ENCODE data around the gene DIP2C. TPM values are rescaled to one million over a fixed set of nuclear protein-coding genes. Genes with fewer than 3 reads are reported as not detected.

The DIP2C gene
- polyA plus RNA-seq, 1 of the 3 experiments (the other 2 are of a cell fraction), result 8.7 TPM

GRCh38 chr10:676178-676577, 13.3 kb downstream of the DIP2C start:
- H3K36me3 ChIP-seq (replicated peaks in 1 of 2; ENCODE audit: control insufficient read depth in 1 of 2, insufficient read depth in 2 of 2, low read length in 1 of 2), result no peaks in the 10 kb centered on the region
- DNase-seq, result no peak
- H4K20me1 ChIP-seq (ENCODE audit: insufficient read depth), result peaks cover 66% of the 10 kb centered on the region
- H3K27ac ChIP-seq (ENCODE audit: low read depth in 2 of 2, low read length in 1 of 2), result no peak overlapping the region
- CTCF ChIA-PET, result interaction anchor here (0.9 kb wide), 1 partner anchor 168 kb away, joined by 3 read pairs; no protein-coding TSS in a partner anchor
- H3K9ac ChIP-seq, result no peak overlapping the region
- H3K9me2 ChIP-seq, result no peaks in the 10 kb centered on the region
- no peak overlapping the region for H3K4me3 ChIP-seq (ENCODE audit: low read depth in 2 of 2, low read length in 1 of 2)
- WGBS (ENCODE audit: low lambda C conversion rate), result 94% methylated on average over 3 of the region's 3 CpGs
- no peaks in the 10 kb centered on the region for H3K27me3 ChIP-seq (ENCODE audit: insufficient read depth)
- H3K79me2 ChIP-seq (ENCODE audit: insufficient read depth), result peaks cover 81% of the 10 kb centered on the region
- TF ChIP-seq MEF2A (IDR thresholded peaks at IDR 0.05; ENCODE audit: borderline replicate concordance, low read depth) (no peak), SIN3A (IDR thresholded peaks at IDR 0.05; ENCODE audit: borderline replicate concordance, low read depth, low read length) (no peak), GABPA (IDR thresholded peaks at IDR 0.05; ENCODE audit: low read depth) (no peak), TEAD4 (IDR thresholded peaks at IDR 0.05; ENCODE audit: borderline replicate concordance, insufficient read depth) (no peak), RCOR1 (IDR thresholded peaks at IDR 0.05; ENCODE audit: low read length) (no peak), FOXM1 (IDR thresholded peaks at IDR 0.05; ENCODE audit: low read depth) (no peak), GATA2 (CRISPR knock-in tag; IDR thresholded peaks at IDR 0.05) (no peak), ELF1 (IDR thresholded peaks at IDR 0.05) (no peak), NFIC (IDR thresholded peaks at IDR 0.05; ENCODE audit: borderline replicate concordance) (no peak), YY1 (IDR thresholded peaks at IDR 0.05; ENCODE audit: low read depth) (no peak), MXI1 (IDR thresholded peaks at IDR 0.05; ENCODE audit: low read depth, low read length) (no peak), USF2 (IDR thresholded peaks at IDR 0.05; ENCODE audit: borderline replicate concordance, low read depth, low read length) (no peak), SMC3 (IDR thresholded peaks at IDR 0.05; ENCODE audit: low read depth, low read length) (no peak)
- peaks cover 15% of the 10 kb centered on the region for H3F3A ChIP-seq (replicated peaks; ENCODE audit: insufficient read depth)
- POLR2A ChIA-PET, result no interaction called here
- no peaks in the 10 kb centered on the region for H3K4me1 ChIP-seq (ENCODE audit: control insufficient read depth in 1 of 2, insufficient read depth in 2 of 2, low read depth in 1 of 2, low read length in 1 of 2)
- H3K4me2 ChIP-seq, result no peak overlapping the region
- no peaks in the 10 kb centered on the region for H3K9me3 ChIP-seq
- no peak overlapping the region for H2AFZ ChIP-seq (ENCODE audit: low read depth)

- H3K9me3 ChIP-seq, result no peaks in the 10 kb centered on the region
- no peaks in the 10 kb centered on the region for H3K27me3 ChIP-seq (ENCODE audit: insufficient read depth)
- H3K4me1 ChIP-seq (ENCODE audit: control insufficient read depth in 1 of 2, insufficient read depth in 2 of 2, low read depth in 1 of 2, low read length in 1 of 2), result no peaks in the 10 kb centered on the region
- peaks cover 80% of the 10 kb centered on the region for H3K79me2 ChIP-seq (ENCODE audit: insufficient read depth)
- WGBS (ENCODE audit: low lambda C conversion rate), result 94% methylated on average over 4 of the region's 4 CpGs
- no peak for DNase-seq
- H3K4me2 ChIP-seq, result no peak overlapping the region
- peaks cover 71% of the 10 kb centered on the region for H4K20me1 ChIP-seq (ENCODE audit: insufficient read depth)
- H3K9ac ChIP-seq, result no peak overlapping the region
- no peaks in the 10 kb centered on the region for H3K36me3 ChIP-seq (replicated peaks in 1 of 2; ENCODE audit: control insufficient read depth in 1 of 2, insufficient read depth in 2 of 2, low read length in 1 of 2)
- H2AFZ ChIP-seq (ENCODE audit: low read depth), result no peak overlapping the region
- H3K9me2 ChIP-seq, result no peaks in the 10 kb centered on the region
- POLR2A ChIA-PET, result no interaction called here
- H3F3A ChIP-seq (replicated peaks; ENCODE audit: insufficient read depth), result peaks cover 17% of the 10 kb centered on the region
- no peak overlapping the region for H3K27ac ChIP-seq (ENCODE audit: low read depth in 2 of 2, low read length in 1 of 2)
- CTCF ChIA-PET, result no interaction called here
- H3K4me3 ChIP-seq (ENCODE audit: low read depth in 2 of 2, low read length in 1 of 2), result no peak overlapping the region
- TF ChIP-seq RXRA (IDR thresholded peaks at IDR 0.05; ENCODE audit: borderline replicate concordance, low read depth) (no peak), TAF1 (IDR thresholded peaks at IDR 0.05; ENCODE audit: borderline replicate concordance, low read depth, low read length) (no peak), MEF2A (IDR thresholded peaks at IDR 0.05; ENCODE audit: borderline replicate concordance, low read depth) (no peak), EP300 (IDR thresholded peaks at IDR 0.05; ENCODE audit: borderline replicate concordance in 1 of 2, low read depth in 1 of 2, low read length in 1 of 2) (no peak), SIN3A (IDR thresholded peaks at IDR 0.05; ENCODE audit: borderline replicate concordance, low read depth, low read length) (no peak), NRF1 (IDR thresholded peaks at IDR 0.05; ENCODE audit: low read depth, low read length) (no peak), MXI1 (IDR thresholded peaks at IDR 0.05; ENCODE audit: low read depth, low read length) (no peak), TEAD4 (IDR thresholded peaks at IDR 0.05; ENCODE audit: borderline replicate concordance, insufficient read depth) (no peak), PBX3 (IDR thresholded peaks at IDR 0.05) (no peak), FOXJ3 (CRISPR knock-in tag; IDR thresholded peaks at IDR 0.05) (no peak), ZBTB33 (IDR thresholded peaks at IDR 0.05; ENCODE audit: borderline replicate concordance, low read depth) (no peak), GATA2 (CRISPR knock-in tag; IDR thresholded peaks at IDR 0.05) (no peak), CHD2 (IDR thresholded peaks at IDR 0.05; ENCODE audit: low read length, partially characterized antibody) (no peak), RFX5 (IDR thresholded peaks at IDR 0.05; ENCODE audit: low read length) (no peak), CTCF (IDR thresholded peaks at IDR 0.05) (no peak), MAX (IDR thresholded peaks at IDR 0.05; ENCODE audit: low read depth) (no peak), YY1 (IDR thresholded peaks at IDR 0.05; ENCODE audit: low read depth) (no peak)
Measured at GRCh38 chr10:675532-675931, 13.9 kb downstream of the DIP2C start.
